GM23338 (cell line): ENCODE measurements around the gene RAB1B. TPM values are rescaled to one million over a fixed set of nuclear protein-coding genes. Genes with fewer than 3 reads are reported as not detected.

Source experiments
- ATAC-seq: fragments of 200-7000 bp; cut with Tn5 transposase; 3 replicates; pipeline ENCODE4 v1.9.1; 2020
- DNase-seq: peaks from one replicate; pipeline ENCODE4 v3.0.0-alpha.2; 2015; ENCODE audit warnings: low spot score
- H2AFZ ChIP-seq: fragments of 200-600 bp; sonication (generic); 2 replicates; pipeline ENCODE4 v1.8.0; 2016; ENCODE audit warnings: antibody characterized with exemption, mild to moderate bottlenecking, moderate library complexity
- H3F3A ChIP-seq: fragments of 200-600 bp; sonication (generic); replicated peaks from 2 replicates; pipeline ENCODE4 v1.8.0; 2017; ENCODE audit warnings: antibody characterized with exemption, mixed run types, low read depth
- H3K27ac ChIP-seq: fragments of 200-600 bp; sonication (generic); 2 replicates; pipeline ENCODE4 v1.6.1; 2016; ENCODE audit warnings: low read depth
- H3K27me3 ChIP-seq: fragments of 200-600 bp; sonication (generic); 2 replicates; pipeline ENCODE4 v1.8.0; 2016; ENCODE audit warnings: mild to moderate bottlenecking, mixed run types, moderate library complexity; ENCODE audit not compliant: insufficient read depth
- H3K36me3 ChIP-seq: fragments of 200-600 bp; sonication (generic); 2 replicates; pipeline ENCODE4 v1.8.0; 2016; ENCODE audit warnings: mild to moderate bottlenecking; ENCODE audit not compliant: insufficient read depth
- H3K4me1 ChIP-seq: fragments of 200-600 bp; sonication (generic); 2 replicates; pipeline ENCODE4 v1.8.0; 2016; ENCODE audit warnings: mild to moderate bottlenecking, moderate library complexity; ENCODE audit not compliant: insufficient read depth
- H3K4me2 ChIP-seq: fragments of 200-600 bp; sonication (generic); 2 replicates; pipeline ENCODE4 v1.7.1; 2017; ENCODE audit warnings: mixed run types
- H3K4me3 ChIP-seq: fragments of 200-600 bp; sonication (generic); 2 replicates; pipeline ENCODE4 v1.6.1; 2016; ENCODE audit warnings: mixed run types
- H3K79me2 ChIP-seq: fragments of 200-600 bp; sonication (generic); replicated peaks from 2 replicates; pipeline ENCODE4 v1.8.0; 2017; ENCODE audit warnings: mild to moderate bottlenecking; ENCODE audit not compliant: insufficient read depth
- H3K9me2 ChIP-seq: fragments of 200-600 bp; sonication (generic); 2 replicates; pipeline ENCODE4 v1.8.0; 2017; ENCODE audit not compliant: insufficient read depth
- H4K20me1 ChIP-seq: fragments of 200-600 bp; sonication (generic); replicated peaks from 2 replicates; pipeline ENCODE4 v1.8.0; 2017; ENCODE audit warnings: mild to moderate bottlenecking; ENCODE audit not compliant: insufficient read depth
- H3K27ac Mint-ChIP-seq: 2 replicates; pipeline ENCODE4 v1.8.0; 2020; ENCODE audit warnings: inconsistent platforms, mild to moderate bottlenecking, moderate library complexity, mixed read lengths
- H3K27me3 Mint-ChIP-seq: 3 replicates; pipeline ENCODE4 v1.8.0; 2022; ENCODE audit warnings: low read depth, mild to moderate bottlenecking, moderate library complexity, mixed read lengths, inconsistent platforms; ENCODE audit not compliant: insufficient read depth, poor library complexity
- H3K36me3 Mint-ChIP-seq: 3 replicates; pipeline ENCODE4 v1.8.0; 2021; ENCODE audit warnings: low read depth, mild to moderate bottlenecking, inconsistent platforms, moderate library complexity, mixed read lengths
- H3K4me1 Mint-ChIP-seq: 3 replicates; pipeline ENCODE4 v1.8.0; 2020; ENCODE audit warnings: mild to moderate bottlenecking, inconsistent platforms, mixed read lengths
- H3K4me3 Mint-ChIP-seq: 3 replicates; pipeline ENCODE4 v1.8.0; 2021; ENCODE audit warnings: moderate library complexity, mild to moderate bottlenecking, inconsistent platforms, mixed read lengths
- H3K9me3 Mint-ChIP-seq: 3 replicates; pipeline ENCODE4 v1.8.0; 2020; ENCODE audit warnings: moderate library complexity, mild to moderate bottlenecking, inconsistent platforms, mixed read lengths
- CREB1 ChIP-seq: fragments of 250-450 bp; sonication (Bioruptor Pico); IDR thresholded peaks from 2 replicates; pipeline ENCODE4 v1.5.0; 2020; ENCODE audit warnings: low read depth, mild to moderate bottlenecking, moderate library complexity
- CTCF ChIP-seq, 2 experiments: fragments of 200-600 bp in 1 of 2; sonication (generic) in 1 of 2; conservative IDR thresholded peaks; 2 replicates each; pipeline versions ENCODE4 v1.5.1 to v1.6.1; 2016 to 2017; ENCODE audit warnings: antibody characterized with exemption in 2 of 2, low read depth in 2 of 2, mild to moderate bottlenecking in 2 of 2, moderate library complexity in 1 of 2
- EZH2phosphoT487 ChIP-seq: fragments of 200-600 bp; sonication (generic); IDR thresholded peaks from one replicate; pipeline ENCODE4 v1.8.1; 2018; ENCODE audit warnings: antibody characterized with exemption; ENCODE audit not compliant: unreplicated experiment
- JUNB ChIP-seq: IDR thresholded peaks from one replicate; pipeline ENCODE4 v1.6.1; 2016; ENCODE audit warnings: antibody characterized with exemption; ENCODE audit not compliant: unreplicated experiment
- NANOG ChIP-seq: IDR thresholded peaks from 2 replicates; pipeline ENCODE4 v1.6.1; 2016; ENCODE audit warnings: antibody characterized with exemption, borderline replicate concordance
- POLR2AphosphoS5 ChIP-seq: IDR thresholded peaks from 2 replicates; pipeline ENCODE4 v1.6.1; 2016; ENCODE audit warnings: antibody characterized with exemption, low read depth
- ZNF114 ChIP-seq: fragments of 250-450 bp; sonication (Bioruptor Pico); IDR thresholded peaks from 2 replicates; pipeline ENCODE4 v1.5.0; 2020; ENCODE audit warnings: mild to moderate bottlenecking, moderate library complexity
- ZNF331 ChIP-seq: fragments of 250-450 bp; sonication (Bioruptor Pico); IDR thresholded peaks from 2 replicates; pipeline ENCODE4 v1.5.0; 2020; ENCODE audit warnings: low read depth, mild to moderate bottlenecking, moderate library complexity
- polyA plus RNA-seq: library from polyadenylated mRNA; unstranded; fragments of >200 nt; fragmentation: Nextera tagmentation; extraction: Ambion mirVana; gene quantifications from 2 replicates; pipeline ENCODE4 v1.2.1, GENCODE V29; 2016
- total RNA-seq: library from RNA; depleted of rRNA; stranded (reverse); fragments of >200 nt; shearing (Covaris generic); gene quantifications from 2 replicates; pipeline ENCODE4 v1.2.3, GENCODE V29; 2014
- TF ChIP-seq, protein P1 (sequence below): IDR thresholded peaks from one replicate; pipeline ENCODE4 v1.6.1; 2018; ENCODE audit warnings: antibody characterized with exemption; ENCODE audit not compliant: unreplicated experiment
- TF ChIP-seq, protein P2 (sequence below): fragments of 250-450 bp; sonication (Bioruptor Pico); IDR thresholded peaks from 2 replicates; pipeline ENCODE4 v1.5.0; 2020; ENCODE audit warnings: mild to moderate bottlenecking, moderate library complexity

RAB1B gene
- total and polyA plus RNA-seq, 2 experiments from 2014 or later: 30.5 to 92.7 TPM

DNA sequence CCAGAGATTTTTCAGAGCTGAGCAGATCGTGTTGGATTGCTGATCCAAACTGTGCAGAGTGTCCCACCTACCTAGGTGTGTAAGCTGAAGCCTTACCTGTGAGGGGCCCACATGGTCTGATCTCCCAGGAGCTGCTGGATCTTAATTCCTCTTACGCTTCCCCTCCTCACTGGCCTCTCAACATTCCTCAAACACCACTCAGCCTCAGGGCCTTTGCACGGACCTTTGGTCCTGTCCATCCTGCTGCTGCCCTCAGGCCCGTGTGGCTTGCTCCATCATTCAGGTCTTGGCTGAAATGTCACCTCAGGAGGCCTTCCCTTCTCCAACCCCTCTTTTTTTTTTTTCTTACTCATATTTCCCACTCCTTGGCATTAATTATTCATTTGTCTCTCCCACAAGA lies 21.1 kb upstream of the RAB1B start (continued):
- TF ChIP-seq JUNB (no peak), ZNF114 (no peak), ZNF331 (CRISPR knock-in tag) (no peak)

DNA sequence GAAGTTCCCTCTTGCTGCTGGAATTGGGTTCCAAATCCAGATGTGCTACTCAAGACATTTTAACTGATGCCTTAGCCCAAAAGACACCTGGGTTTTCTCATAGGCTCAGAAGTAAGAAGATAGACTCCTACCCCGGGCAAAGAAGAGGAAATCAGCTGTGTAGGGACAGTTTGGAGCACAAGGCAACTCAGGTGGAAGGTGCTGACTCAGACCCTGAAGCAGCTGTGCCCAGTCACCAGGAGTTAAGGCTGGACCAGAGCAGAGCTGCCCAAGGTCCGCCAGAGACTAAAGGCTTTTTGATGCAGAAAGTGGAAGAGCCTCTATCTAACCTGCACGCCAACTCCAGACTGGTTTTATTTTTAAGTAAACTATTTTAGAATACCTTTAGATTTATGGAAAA lies 20.6 kb upstream of the RAB1B start:
- no peaks in the 10 kb centered on the region for H3K4me1 ChIP-seq
- no peak for ATAC-seq
- no peaks in the 10 kb centered on the region for H3K27me3 ChIP-seq
- no peak overlapping the region for H3K27ac ChIP-seq
- no peak overlapping the region for H3K4me2 ChIP-seq
- no peaks in the 10 kb centered on the region for H3K9me2 ChIP-seq
- no peaks in the 10 kb centered on the region; the same call in 2 of the 3 replicates for H3K9me3 Mint-ChIP-seq
- DNase-seq: no peak
- TF ChIP-seq CREB1 (CRISPR knock-in tag) (no peak), ZNF114 (no peak), POLR2AphosphoS5 (no peak), EZH2phosphoT487 (no peak), NANOG (no peak), CTCF (conservative IDR thresholded peaks at IDR 0.05; ENCODE audit: low read depth in 2 of 2) (no peak), JUNB (no peak)
- TF ChIP-seq, protein P1, sequence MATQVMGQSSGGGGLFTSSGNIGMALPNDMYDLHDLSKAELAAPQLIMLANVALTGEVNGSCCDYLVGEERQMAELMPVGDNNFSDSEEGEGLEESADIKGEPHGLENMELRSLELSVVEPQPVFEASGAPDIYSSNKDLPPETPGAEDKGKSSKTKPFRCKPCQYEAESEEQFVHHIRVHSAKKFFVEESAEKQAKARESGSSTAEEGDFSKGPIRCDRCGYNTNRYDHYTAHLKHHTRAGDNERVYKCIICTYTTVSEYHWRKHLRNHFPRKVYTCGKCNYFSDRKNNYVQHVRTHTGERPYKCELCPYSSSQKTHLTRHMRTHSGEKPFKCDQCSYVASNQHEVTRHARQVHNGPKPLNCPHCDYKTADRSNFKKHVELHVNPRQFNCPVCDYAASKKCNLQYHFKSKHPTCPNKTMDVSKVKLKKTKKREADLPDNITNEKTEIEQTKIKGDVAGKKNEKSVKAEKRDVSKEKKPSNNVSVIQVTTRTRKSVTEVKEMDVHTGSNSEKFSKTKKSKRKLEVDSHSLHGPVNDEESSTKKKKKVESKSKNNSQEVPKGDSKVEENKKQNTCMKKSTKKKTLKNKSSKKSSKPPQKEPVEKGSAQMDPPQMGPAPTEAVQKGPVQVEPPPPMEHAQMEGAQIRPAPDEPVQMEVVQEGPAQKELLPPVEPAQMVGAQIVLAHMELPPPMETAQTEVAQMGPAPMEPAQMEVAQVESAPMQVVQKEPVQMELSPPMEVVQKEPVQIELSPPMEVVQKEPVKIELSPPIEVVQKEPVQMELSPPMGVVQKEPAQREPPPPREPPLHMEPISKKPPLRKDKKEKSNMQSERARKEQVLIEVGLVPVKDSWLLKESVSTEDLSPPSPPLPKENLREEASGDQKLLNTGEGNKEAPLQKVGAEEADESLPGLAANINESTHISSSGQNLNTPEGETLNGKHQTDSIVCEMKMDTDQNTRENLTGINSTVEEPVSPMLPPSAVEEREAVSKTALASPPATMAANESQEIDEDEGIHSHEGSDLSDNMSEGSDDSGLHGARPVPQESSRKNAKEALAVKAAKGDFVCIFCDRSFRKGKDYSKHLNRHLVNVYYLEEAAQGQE: no peak
- TF ChIP-seq, protein P2, sequence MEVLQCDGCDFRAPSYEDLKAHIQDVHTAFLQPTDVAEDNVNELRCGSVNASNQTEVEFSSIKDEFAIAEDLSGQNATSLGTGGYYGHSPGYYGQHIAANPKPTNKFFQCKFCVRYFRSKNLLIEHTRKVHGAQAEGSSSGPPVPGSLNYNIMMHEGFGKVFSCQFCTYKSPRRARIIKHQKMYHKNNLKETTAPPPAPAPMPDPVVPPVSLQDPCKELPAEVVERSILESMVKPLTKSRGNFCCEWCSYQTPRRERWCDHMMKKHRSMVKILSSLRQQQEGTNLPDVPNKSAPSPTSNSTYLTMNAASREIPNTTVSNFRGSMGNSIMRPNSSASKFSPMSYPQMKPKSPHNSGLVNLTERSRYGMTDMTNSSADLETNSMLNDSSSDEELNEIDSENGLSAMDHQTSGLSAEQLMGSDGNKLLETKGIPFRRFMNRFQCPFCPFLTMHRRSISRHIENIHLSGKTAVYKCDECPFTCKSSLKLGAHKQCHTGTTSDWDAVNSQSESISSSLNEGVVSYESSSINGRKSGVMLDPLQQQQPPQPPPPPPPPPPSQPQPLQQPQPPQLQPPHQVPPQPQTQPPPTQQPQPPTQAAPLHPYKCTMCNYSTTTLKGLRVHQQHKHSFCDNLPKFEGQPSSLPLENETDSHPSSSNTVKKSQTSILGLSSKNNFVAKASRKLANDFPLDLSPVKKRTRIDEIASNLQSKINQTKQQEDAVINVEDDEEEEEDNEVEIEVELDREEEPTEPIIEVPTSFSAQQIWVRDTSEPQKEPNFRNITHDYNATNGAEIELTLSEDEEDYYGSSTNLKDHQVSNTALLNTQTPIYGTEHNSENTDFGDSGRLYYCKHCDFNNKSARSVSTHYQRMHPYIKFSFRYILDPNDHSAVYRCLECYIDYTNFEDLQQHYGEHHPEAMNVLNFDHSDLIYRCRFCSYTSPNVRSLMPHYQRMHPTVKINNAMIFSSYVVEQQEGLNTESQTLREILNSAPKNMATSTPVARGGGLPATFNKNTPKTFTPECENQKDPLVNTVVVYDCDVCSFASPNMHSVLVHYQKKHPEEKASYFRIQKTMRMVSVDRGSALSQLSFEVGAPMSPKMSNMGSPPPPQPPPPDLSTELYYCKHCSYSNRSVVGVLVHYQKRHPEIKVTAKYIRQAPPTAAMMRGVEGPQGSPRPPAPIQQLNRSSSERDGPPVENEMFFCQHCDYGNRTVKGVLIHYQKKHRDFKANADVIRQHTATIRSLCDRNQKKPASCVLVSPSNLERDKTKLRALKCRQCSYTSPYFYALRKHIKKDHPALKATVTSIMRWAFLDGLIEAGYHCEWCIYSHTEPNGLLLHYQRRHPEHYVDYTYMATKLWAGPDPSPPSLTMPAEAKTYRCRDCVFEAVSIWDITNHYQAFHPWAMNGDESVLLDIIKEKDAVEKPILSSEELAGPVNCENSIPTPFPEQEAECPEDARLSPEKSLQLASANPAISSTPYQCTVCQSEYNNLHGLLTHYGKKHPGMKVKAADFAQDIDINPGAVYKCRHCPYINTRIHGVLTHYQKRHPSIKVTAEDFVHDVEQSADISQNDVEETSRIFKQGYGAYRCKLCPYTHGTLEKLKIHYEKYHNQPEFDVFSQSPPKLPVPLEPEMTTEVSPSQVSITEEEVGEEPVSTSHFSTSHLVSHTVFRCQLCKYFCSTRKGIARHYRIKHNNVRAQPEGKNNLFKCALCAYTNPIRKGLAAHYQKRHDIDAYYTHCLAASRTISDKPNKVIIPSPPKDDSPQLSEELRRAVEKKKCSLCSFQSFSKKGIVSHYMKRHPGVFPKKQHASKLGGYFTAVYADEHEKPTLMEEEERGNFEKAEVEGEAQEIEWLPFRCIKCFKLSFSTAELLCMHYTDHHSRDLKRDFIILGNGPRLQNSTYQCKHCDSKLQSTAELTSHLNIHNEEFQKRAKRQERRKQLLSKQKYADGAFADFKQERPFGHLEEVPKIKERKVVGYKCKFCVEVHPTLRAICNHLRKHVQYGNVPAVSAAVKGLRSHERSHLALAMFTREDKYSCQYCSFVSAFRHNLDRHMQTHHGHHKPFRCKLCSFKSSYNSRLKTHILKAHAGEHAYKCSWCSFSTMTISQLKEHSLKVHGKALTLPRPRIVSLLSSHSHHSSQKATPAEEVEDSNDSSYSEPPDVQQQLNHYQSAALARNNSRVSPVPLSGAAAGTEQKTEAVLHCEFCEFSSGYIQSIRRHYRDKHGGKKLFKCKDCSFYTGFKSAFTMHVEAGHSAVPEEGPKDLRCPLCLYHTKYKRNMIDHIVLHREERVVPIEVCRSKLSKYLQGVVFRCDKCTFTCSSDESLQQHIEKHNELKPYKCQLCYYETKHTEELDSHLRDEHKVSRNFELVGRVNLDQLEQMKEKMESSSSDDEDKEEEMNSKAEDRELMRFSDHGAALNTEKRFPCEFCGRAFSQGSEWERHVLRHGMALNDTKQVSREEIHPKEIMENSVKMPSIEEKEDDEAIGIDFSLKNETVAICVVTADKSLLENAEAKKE (CRISPR knock-in tag): no peak
- no peak overlapping the region for H3K27ac Mint-ChIP-seq
- H3K27me3 Mint-ChIP-seq: peaks cover 14% of the 10 kb centered on the region
- no peak overlapping the region for H3K4me3 Mint-ChIP-seq
- no peak overlapping the region for H2AFZ ChIP-seq
- no peaks in the 10 kb centered on the region; the same call in 2 of the 3 replicates for H3K36me3 Mint-ChIP-seq
- H3K36me3 ChIP-seq: no peaks in the 10 kb centered on the region
- H3K4me3 ChIP-seq: no peak overlapping the region
- H3F3A ChIP-seq: no peaks in the 10 kb centered on the region
- H3K79me2 ChIP-seq: no peaks in the 10 kb centered on the region
- H3K4me1 Mint-ChIP-seq: no peaks in the 10 kb centered on the region
- no peaks in the 10 kb centered on the region for H4K20me1 ChIP-seq
